GM12873 (cell line): Measurements from ENCODE around the gene OSM.

ENCODE experiments used
- TF ChIP-seq, protein P1 (sequence below): IDR thresholded peaks from 2 replicates; pipeline ENCODE4 v1.5.1; 2012; ENCODE audit warnings: low read depth, mild to moderate bottlenecking, moderate library complexity, low read length, control low read depth; ENCODE audit not compliant: insufficient read depth; ENCODE audit errors: missing control alignments

OSM gene

DNA sequence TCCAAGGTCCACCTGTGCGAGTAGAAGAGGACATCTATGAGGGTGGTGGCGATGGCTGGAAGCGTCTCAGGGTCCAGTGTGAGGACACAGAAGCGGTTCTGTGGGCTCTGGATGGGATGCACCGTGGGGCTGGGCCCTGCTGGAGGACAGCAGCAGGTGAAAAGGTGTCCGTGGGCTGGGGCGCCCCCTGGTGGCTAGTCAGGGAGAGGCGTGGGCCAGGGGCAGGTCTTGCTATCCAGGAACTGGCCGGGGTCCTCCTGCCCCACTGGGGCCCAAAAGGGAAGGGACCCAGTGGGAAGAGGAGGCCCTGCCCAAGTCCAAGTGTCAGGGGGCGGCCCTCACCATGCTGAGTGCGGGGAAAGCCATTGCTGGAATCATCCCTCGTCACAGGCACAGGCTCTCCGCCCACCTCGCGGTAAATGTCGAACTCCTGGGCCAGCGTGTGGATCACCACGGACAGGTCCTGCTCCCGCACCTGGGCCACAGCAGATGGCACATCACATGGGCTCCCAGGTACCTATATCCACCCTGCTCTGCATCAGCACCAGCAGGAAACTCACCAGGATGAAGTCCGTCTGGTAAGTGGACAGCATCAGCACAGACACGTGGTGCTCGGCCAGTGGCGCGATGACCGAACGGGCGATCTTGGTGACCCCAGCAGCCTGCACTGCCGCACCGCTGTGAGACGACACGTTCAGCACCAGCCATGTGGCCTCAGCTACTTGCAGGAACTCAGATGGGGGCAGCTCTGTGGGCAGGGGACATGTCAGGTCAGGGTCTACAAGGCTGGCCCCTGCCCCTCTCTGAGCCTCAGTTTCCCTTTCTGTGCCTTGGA is 20.4 kb upstream of the OSM start:
- TF ChIP-seq, protein P1, sequence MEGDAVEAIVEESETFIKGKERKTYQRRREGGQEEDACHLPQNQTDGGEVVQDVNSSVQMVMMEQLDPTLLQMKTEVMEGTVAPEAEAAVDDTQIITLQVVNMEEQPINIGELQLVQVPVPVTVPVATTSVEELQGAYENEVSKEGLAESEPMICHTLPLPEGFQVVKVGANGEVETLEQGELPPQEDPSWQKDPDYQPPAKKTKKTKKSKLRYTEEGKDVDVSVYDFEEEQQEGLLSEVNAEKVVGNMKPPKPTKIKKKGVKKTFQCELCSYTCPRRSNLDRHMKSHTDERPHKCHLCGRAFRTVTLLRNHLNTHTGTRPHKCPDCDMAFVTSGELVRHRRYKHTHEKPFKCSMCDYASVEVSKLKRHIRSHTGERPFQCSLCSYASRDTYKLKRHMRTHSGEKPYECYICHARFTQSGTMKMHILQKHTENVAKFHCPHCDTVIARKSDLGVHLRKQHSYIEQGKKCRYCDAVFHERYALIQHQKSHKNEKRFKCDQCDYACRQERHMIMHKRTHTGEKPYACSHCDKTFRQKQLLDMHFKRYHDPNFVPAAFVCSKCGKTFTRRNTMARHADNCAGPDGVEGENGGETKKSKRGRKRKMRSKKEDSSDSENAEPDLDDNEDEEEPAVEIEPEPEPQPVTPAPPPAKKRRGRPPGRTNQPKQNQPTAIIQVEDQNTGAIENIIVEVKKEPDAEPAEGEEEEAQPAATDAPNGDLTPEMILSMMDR: peak; percentile 89

DNA sequence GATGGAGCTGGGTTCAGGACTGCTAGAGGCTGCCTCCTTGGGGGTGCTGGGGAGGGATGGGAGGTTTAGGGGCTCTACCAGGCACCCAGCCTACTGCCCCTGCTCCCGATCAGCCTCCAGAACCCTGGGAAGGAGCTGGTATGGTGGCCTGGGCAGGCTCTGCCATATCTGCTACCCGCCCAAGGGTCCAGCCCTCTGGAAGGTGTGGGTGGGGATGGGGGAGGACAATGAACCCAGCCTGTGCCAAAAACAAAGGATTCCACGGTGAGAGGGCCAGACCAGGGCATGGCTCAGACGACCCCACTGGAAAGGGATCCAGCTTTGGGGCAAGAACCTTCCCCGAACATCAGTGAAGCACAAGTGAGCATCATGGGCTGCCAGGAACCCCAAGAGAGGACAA is 19.7 kb upstream of the OSM start:
- TF ChIP-seq, protein P1: no peak

DNA sequence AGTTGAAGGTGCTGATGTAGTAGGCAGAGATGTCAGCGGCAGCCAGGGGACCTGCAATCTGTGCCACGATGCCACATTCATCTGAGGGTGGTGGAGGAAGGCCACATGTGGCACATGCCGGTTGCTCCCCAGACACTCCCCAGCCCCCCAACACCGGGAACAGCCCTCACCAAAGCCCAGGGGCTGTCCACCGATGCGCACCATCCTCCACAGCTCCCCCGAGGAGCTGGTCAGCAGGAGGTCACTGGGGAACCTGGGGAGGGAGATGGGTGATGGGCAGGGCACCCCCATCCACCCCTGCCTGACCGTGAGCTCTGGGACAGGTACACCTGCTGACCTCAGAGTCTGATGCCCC is 19.2 kb upstream of the OSM start:
- TF ChIP-seq, protein P1: no peak

DNA sequence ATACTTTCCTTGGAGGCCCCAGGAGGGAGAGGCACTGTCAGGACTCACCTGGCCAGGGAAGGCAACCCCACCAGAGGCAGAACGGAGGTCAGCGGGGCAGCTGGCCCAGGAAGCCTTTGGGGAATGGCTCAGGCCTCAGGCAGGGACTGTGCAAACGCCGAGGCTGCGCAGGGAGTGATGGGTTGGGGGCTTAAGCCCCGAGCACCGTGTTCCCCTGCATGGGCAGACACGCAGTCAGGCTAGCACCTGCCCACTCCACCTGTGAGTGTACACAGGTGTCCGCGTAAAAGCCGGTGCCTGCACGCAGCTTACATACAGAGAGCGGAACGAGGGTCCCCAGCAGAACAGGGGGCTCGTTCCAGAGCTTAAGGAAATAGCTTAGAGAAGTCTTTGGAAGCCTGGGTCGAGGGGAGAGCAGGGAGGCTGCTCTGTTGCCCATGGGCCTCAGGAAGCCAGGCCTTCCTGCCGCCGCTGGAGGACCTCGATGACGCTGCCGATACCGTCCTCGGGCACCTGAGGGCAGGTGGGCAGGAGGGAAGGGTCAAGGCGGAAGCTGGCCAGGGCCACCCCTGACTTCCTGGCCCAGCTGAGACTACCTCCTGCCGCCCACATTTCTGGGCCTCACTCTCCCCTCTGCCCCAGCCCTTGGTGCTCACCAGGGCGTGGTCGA is 18.7 kb upstream of the OSM start:
- TF ChIP-seq, protein P1: no peak

DNA sequence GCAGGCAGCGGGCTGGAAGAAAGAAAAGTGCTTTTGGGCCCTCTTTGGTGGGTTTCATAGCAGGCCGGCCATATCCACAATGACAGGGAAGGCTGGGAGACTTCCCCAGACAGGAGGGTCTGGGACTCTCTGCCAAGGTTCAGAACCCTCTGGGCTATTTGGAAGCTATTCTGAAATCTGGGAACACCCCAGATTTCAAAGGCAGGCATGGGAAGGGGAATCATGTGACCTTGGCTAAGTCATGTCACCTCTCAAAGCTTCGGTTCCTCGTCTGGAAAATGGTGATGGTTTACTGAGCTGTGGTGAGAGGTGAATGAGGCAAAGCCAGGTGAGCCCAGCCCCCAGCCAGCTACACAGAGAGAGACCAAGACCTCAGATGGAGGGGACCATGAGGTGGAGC is 18.0 kb upstream of the OSM start:
- TF ChIP-seq, protein P1: no peak

DNA sequence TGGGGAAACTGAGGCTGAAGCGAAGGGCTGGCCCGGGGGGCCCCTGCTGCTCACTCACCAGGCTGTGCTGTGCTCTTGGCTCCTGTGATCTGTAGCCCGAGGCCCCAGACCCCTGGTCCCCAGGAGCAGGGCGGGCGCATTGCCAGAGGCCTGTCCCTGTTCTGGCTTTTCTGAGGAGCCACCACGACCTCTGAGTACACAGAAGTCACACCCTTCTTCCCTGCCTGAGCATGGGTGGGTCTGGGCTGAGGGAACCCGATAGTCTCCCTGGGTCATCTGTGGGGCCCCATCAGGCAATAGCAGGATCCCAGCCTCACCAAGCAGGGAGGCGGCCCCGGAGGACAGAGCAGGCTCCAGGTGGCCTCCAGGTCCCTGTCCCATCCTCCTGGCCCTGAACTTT is 17.5 kb upstream of the OSM start:
- TF ChIP-seq, protein P1: no peak

DNA sequence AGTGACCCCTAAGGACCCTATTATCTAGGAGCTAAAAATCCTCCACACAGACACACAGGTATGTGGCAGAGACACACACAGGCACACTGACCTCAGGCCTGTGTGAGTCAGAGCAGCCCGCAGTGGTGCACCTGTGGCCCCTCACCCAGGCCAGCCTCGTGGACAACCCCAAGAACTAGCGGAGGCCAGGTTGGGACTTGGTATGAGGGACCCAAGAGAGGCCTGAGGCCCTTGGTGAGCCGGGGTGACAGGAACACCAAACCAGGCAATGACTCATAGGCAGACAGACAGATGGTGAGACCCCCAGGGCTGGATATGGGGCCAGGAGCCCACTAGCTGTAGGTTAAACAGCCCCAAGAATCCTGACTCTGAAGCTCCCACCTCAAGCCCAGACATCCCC is 16.7 kb upstream of the OSM start:
- TF ChIP-seq, protein P1: no peak
